GM21737 (cell line): ENCODE data around the gene FNDC10.
"Not testable (repeated sequence)": the region's sequence is repeated elsewhere in the genome, so short reads cannot be mapped to it uniquely, and the experiment has no call there.

Experiments used
- ATAC-seq: cut with Tn5 transposase; IDR thresholded peaks from one replicate; pipeline ENCODE4 v1.9.1; 2021; ENCODE audit warnings: mild to moderate bottlenecking, moderate library complexity; ENCODE audit not compliant: unreplicated experiment

The FNDC10 gene

GRCh38 chr1:1567891-1568291, 32.0 kb downstream of the FNDC10 start:
- ATAC-seq: no peak

- no peak for ATAC-seq
Observed at GRCh38 chr1:1567152-1567875, 32.6 kb downstream of the FNDC10 start.

- ATAC-seq: no peak
Observed at GRCh38 chr1:1565340-1565739, 34.6 kb downstream of the FNDC10 start.

GRCh38 chr1:1564268-1564667, 35.7 kb downstream of the FNDC10 start:
- ATAC-seq: no peak

- no peak for ATAC-seq
Observed at GRCh38 chr1:1563688-1564087, 36.2 kb downstream of the FNDC10 start.

- ATAC-seq: no peak
Observed at GRCh38 chr1:1562556-1563195, 37.3 kb downstream of the FNDC10 start.

- ATAC-seq: no peak
Observed at GRCh38 chr1:1561801-1562470, 38.0 kb downstream of the FNDC10 start.

- ATAC-seq: no peak
Observed at GRCh38 chr1:1560178-1560577, 39.8 kb downstream of the FNDC10 start.

GRCh38 chr1:1559066-1559465, 40.9 kb downstream of the FNDC10 start:
- no peak for ATAC-seq

- no peak for ATAC-seq
Observed at GRCh38 chr1:1558591-1558990, 41.3 kb downstream of the FNDC10 start.

- not testable (repeated sequence) for ATAC-seq
Observed at GRCh38 chr1:1557688-1558087, 42.2 kb downstream of the FNDC10 start.

GRCh38 chr1:1556961-1557360, 43.0 kb downstream of the FNDC10 start:
- not testable (repeated sequence) for ATAC-seq

GRCh38 chr1:1556505-1556904, 43.4 kb downstream of the FNDC10 start:
- no peak for ATAC-seq

- no peak for ATAC-seq
Observed at GRCh38 chr1:1554926-1555915, 44.7 kb downstream of the FNDC10 start.

- ATAC-seq: no peak
Observed at GRCh38 chr1:1554550-1554925, 45.4 kb downstream of the FNDC10 start.

- no peak for ATAC-seq
Observed at GRCh38 chr1:1553821-1554494, 46.0 kb downstream of the FNDC10 start.

GRCh38 chr1:1552263-1552639, 47.7 kb downstream of the FNDC10 start:
- ATAC-seq: no peak

GRCh38 chr1:1551524-1552262, 48.2 kb downstream of the FNDC10 start:
- no peak for ATAC-seq

- no peak for ATAC-seq
Observed at GRCh38 chr1:1550591-1551432, 49.1 kb downstream of the FNDC10 start.
